Glomerular endothelial cell (primary cell): ENCODE results near the gene NFE2L1. TPM values are rescaled to one million over a fixed set of nuclear protein-coding genes. Genes with fewer than 3 reads are reported as not detected.
A peak's percentile ranks its signal among the peaks of the same experiment; 100 is the strongest.
"Not testable (repeated sequence)": the region's sequence is repeated elsewhere in the genome, so short reads cannot be mapped to it uniquely, and the experiment has no call there.

Experiments
- DNase-seq: peaks from one replicate; pipeline ENCODE4 v3.0.0-alpha.2; 2011; ENCODE audit warnings: low read depth, low spot score; ENCODE audit errors: extremely low read depth
- total RNA-seq: library from RNA; depleted of rRNA; stranded (reverse); fragments of >200 nt; gene quantifications from 2 replicates; pipeline ENCODE4 v1.2.3, GENCODE V29; 2015

The NFE2L1 gene
- total RNA-seq, 1 donor from 2014 or later = 201 TPM

GRCh38 chr17:48023400-48024148 is 24.6 kb upstream of the NFE2L1 start:
- DNase-seq = no peak

- no peak for DNase-seq
Measured at GRCh38 chr17:48024149-48025039, 23.8 kb upstream of the NFE2L1 start.

- DNase-seq = peak; percentile 73
Measured at GRCh38 chr17:48025040-48025903, 22.9 kb upstream of the NFE2L1 start.

- DNase-seq = no peak
Measured at GRCh38 chr17:48025904-48026501, 22.2 kb upstream of the NFE2L1 start.

GRCh38 chr17:48026502-48027321 is 21.4 kb upstream of the NFE2L1 start:
- DNase-seq = no peak

- no peak for DNase-seq
Measured at GRCh38 chr17:48027322-48027981, 20.7 kb upstream of the NFE2L1 start.

- no peak for DNase-seq
Measured at GRCh38 chr17:48028736-48029135, 19.4 kb upstream of the NFE2L1 start.

GRCh38 chr17:48030531-48030930 is 17.6 kb upstream of the NFE2L1 start:
- DNase-seq = no peak

- no peak for DNase-seq
Measured at GRCh38 chr17:48031966-48032365, 16.2 kb upstream of the NFE2L1 start.

- DNase-seq = not testable (repeated sequence)
Measured at GRCh38 chr17:48034734-48035133, 13.4 kb upstream of the NFE2L1 start.

- no peak for DNase-seq
Measured at GRCh38 chr17:48036693-48037035, 11.5 kb upstream of the NFE2L1 start.

- no peak for DNase-seq
Measured at GRCh38 chr17:48037036-48037837, 10.9 kb upstream of the NFE2L1 start, which contains the start of gene COPZ2. COPZ2 (minus strand) TSS chr17:48037797; CDS start chr17:48037777, 20 bp downstream.

- DNase-seq = no peak
Measured at GRCh38 chr17:48037838-48038323, 10.3 kb upstream of the NFE2L1 start.

- DNase-seq = no peak
Measured at GRCh38 chr17:48038687-48039086, 9.5 kb upstream of the NFE2L1 start.

- DNase-seq = no peak
Measured at GRCh38 chr17:48043176-48043575, 5.0 kb upstream of the NFE2L1 start.

GRCh38 chr17:48044851-48045250 is 3.3 kb upstream of the NFE2L1 start:
- no peak for DNase-seq

GRCh38 chr17:48045316-48046001 is 2.7 kb upstream of the NFE2L1 start:
- no peak for DNase-seq

- no peak for DNase-seq
Measured at GRCh38 chr17:48046296-48046695, 1.9 kb upstream of the NFE2L1 start.
